Keratinocyte (primary cell): Measurements from ENCODE around the gene MED17.

Source experiments
- CTCF ChIP-seq, 3 experiments: IDR thresholded peaks in 1 of 3; conservative IDR thresholded peaks in 1 of 3; optimal IDR thresholded peaks in 1 of 3; 2 replicates in 2 of 3; 3 replicates in 1 of 3; pipeline versions ENCODE3 to v1.5.1; 2011; ENCODE audit warnings: low read length in 3 of 3, mild to moderate bottlenecking in 3 of 3, moderate library complexity in 2 of 3, control low read depth in 1 of 3, inconsistent platforms in 1 of 3; ENCODE audit not compliant: insufficient read depth in 2 of 3; ENCODE audit errors: extremely low read depth in 1 of 3
- EZH2 ChIP-seq: IDR thresholded peaks from one replicate; pipeline ENCODE4 v1.6.1; 2012; ENCODE audit warnings: inconsistent platforms, mild to moderate bottlenecking, low read length, moderate library complexity

GRCh38 chr11:93765551-93765950 lies 18.5 kb upstream of the MED17 start:
- no peak for TF ChIP-seq CTCF (optimal IDR thresholded peaks at IDR 0.05 in 1 of 3, IDR thresholded peaks at IDR 0.05 in 1 of 3, conservative IDR thresholded peaks at IDR 0.05 in 1 of 3; ENCODE audit: extremely low read depth in 1 of 3, insufficient read depth in 2 of 3, low read length in 3 of 3)
- no peak for TF ChIP-seq EZH2
